GM12878 (cell line): ENCODE data around the gene MVK.

ENCODE experiments used
- CHD4 ChIP-seq: fragments of 200-600 bp; sonication (generic); IDR thresholded peaks from 2 replicates; pipeline ENCODE4 v1.6.1; 2016; ENCODE audit warnings: mild to moderate bottlenecking
- CTCF ChIP-seq, 3 experiments: IDR thresholded peaks in 2 of 3; conservative IDR thresholded peaks in 1 of 3; 2 replicates each; pipeline ENCODE4 v1.5.1; 2011; ENCODE audit warnings: low read depth in 3 of 3, low read length in 3 of 3, mild to moderate bottlenecking in 3 of 3, control low read depth in 2 of 3, moderate library complexity in 2 of 3, inconsistent platforms in 1 of 3, mixed read lengths in 1 of 3; ENCODE audit not compliant: control insufficient read depth in 2 of 3, insufficient read depth in 1 of 3; ENCODE audit errors: extremely low read depth in 1 of 3
- POLR2A ChIP-seq: IDR thresholded peaks from 2 replicates; pipeline ENCODE4 v1.6.1; 2011; ENCODE audit warnings: low read depth, mild to moderate bottlenecking, low read length
- RCOR1 ChIP-seq: conservative IDR thresholded peaks from 2 replicates; pipeline ENCODE4 v1.6.1; 2012; ENCODE audit warnings: low read depth, low read length, improper control_type of control experiment

GRCh38 chr12:109542876-109543275 is 30.7 kb upstream of the MVK start:
- TF ChIP-seq POLR2A (no peak), CTCF (IDR thresholded peaks at IDR 0.05 in 2 of 3, conservative IDR thresholded peaks at IDR 0.05 in 1 of 3; ENCODE audit: control insufficient read depth in 2 of 3, extremely low read depth in 1 of 3, insufficient read depth in 1 of 3, low read depth in 3 of 3, low read length in 3 of 3) (no peak), RCOR1 (no peak), CHD4 (no peak)
